ENCODE measurements around the gene ADAP1. TPM values are rescaled to one million over a fixed set of nuclear protein-coding genes. Genes with fewer than 3 reads are reported as not detected.

Gene ADAP1
- total and polyA plus RNA-seq, 2 of the 8 experiments (the other 6 are each of a cell fraction or from before 2014, with no cell fraction given) = 5.8 to 6.1 TPM

DNA sequence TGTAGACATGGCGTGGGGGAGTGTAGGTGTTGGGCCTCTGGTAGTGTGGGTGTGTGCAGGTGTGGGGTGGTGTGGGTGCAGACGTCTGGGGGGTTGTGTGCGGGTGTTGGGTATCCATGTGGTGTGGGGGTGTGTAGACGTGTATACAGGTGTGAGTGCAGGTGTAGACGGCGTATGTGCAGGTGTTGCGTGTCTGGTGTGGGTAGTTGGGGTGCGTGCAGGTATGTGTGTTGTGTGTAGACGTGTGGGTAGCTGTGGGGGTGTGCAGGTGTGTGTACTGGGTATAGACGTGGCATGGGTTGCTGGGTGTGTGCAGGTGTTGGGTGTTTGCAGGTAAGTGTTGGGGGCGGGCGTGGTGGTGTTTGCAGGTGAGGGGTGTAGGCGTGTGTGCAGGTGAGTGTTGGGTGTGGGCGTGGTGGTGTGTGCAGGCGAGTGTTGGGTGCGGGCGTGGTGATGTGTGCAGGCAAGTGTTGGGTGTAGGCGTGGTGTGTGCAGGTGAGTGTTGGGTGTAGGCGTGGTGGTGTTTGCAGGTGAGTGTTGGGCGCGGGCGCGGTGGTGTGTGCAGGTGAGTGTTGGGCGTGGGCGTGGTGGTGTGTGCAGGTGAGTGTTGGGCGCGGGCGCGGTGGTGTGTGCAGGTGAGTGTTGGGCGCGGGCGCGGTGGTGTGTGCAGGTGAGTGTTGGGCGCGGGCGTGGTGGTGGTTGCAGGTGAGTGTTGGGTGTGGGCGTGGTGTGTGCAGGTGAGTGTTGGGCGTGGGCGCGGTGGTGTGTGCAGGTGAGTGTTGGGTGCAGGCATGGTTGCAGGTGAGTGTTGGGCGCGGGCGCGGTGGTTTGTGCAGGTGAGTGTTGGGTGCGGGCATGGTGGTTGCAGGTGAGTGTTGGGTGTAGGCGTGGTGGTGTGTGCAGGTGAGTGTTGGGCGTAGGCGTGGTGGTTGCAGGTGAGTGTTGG is 61.6 kb downstream of the ADAP1 start:
- H2BK15ac ChIP-seq (ENCODE audit: low read length) = no peak overlapping the region
- peaks cover 19 to 33% of the 10 kb centered on the region in 2 experiments for H4K20me1 ChIP-seq (replicated peaks in 1 of 2; ENCODE audit: control insufficient read depth in 1 of 2, insufficient read depth in 2 of 2, low read length in 2 of 2)
- no peak overlapping the region for H3K14ac ChIP-seq (ENCODE audit: insufficient read length)
- no peak overlapping the region for H2BK120ac ChIP-seq (replicated peaks; ENCODE audit: low read depth, low read length)
- no peak overlapping the region for H3K23ac ChIP-seq (ENCODE audit: insufficient read length)
- CTCF ChIA-PET (ENCODE audit: partially characterized antibody) = interaction anchor here (0.8 to 1.4 kb wide), 3 partner anchors 7 to 102 kb away, joined by 3 to 4 read pairs (median 4); no protein-coding TSS in a partner anchor
- peak overlapping the region; percentile 35; the same call in 1 of the 2 replicates for H2BK5ac ChIP-seq (ENCODE audit: low read depth, low read length)
- POLR2A ChIA-PET (ENCODE audit: partially characterized antibody) = interaction anchor here (1.0 to 1.5 kb wide), 3 partner anchors 9 to 10 kb away, joined by 3 to 5 read pairs (median 4); no protein-coding TSS in a partner anchor
- peaks cover 22% of the 10 kb centered on the region for H3K79me1 ChIP-seq (ENCODE audit: low read depth, low read length)
- H3K27ac ChIP-seq (ENCODE audit: low read depth, low read length) = no peak overlapping the region
- H3K4me3 ChIP-seq (ENCODE audit: extremely low read depth in 1 of 4, insufficient read depth in 2 of 4, low read depth in 3 of 4, low read length in 4 of 4) = no peak overlapping the region
- H3K23me2 ChIP-seq (ENCODE audit: low read depth, low read length) = peaks cover 2% of the 10 kb centered on the region; the same call in 1 of the 2 replicates
- H2BK20ac ChIP-seq (ENCODE audit: low read length) = no peak overlapping the region
- no peaks in the 10 kb centered on the region for H3K27me3 ChIP-seq (replicated peaks in 1 of 4; ENCODE audit: control insufficient read depth in 3 of 4, extremely low read depth in 1 of 4, insufficient read depth in 3 of 4, low read length in 3 of 4)
- FAIRE-seq (no peak), DNase-seq (ENCODE audit: low read depth in 1 of 2, low spot score in 2 of 2) (no peak)
- H2BK12ac ChIP-seq (ENCODE audit: low read depth, low read length) = no peak overlapping the region
- H3K36me3 ChIP-seq (ENCODE audit: control insufficient read depth in 2 of 4, insufficient read depth in 4 of 4, low read length in 3 of 4) = peaks cover 24 to 69% (median 52%) of the 10 kb centered on the region in 4 experiments
- no peak overlapping the region for H3K4me2 ChIP-seq (ENCODE audit: insufficient read depth in 1 of 2, low read depth in 2 of 2, low read length in 2 of 2)
- H3K79me2 ChIP-seq (ENCODE audit: control insufficient read depth in 1 of 2, insufficient read depth in 2 of 2, low read length in 2 of 2) = peaks cover 0 to 18% of the 10 kb centered on the region in 2 experiments; a peak in 2 of 4 replicates
- H3K4me1 ChIP-seq (replicated peaks in 1 of 4; ENCODE audit: control insufficient read depth in 3 of 4, insufficient read depth in 4 of 4, low read length in 3 of 4) = peaks cover 0 to 12% (median 1%) of the 10 kb centered on the region in 4 experiments; a peak in 2 of 7 replicates
- H3K9ac ChIP-seq (replicated peaks in 1 of 4; ENCODE audit: extremely low read depth in 1 of 4, low read depth in 3 of 4, low read length in 3 of 4) = no peak overlapping the region
- H4K91ac ChIP-seq (replicated peaks; ENCODE audit: insufficient read length, low read length) = no peak overlapping the region
- no peak overlapping the region for H3K18ac ChIP-seq (ENCODE audit: extremely low read depth, low read length)
- no peak overlapping the region for H2AFZ ChIP-seq (ENCODE audit: low read length)
- TF ChIP-seq, protein P1, sequence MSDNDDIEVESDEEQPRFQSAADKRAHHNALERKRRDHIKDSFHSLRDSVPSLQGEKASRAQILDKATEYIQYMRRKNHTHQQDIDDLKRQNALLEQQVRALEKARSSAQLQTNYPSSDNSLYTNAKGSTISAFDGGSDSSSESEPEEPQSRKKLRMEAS (IDR thresholded peaks at IDR 0.05) = no peak
- TF ChIP-seq CEBPB (IDR thresholded peaks at IDR 0.05; ENCODE audit: low read depth, low read length) = no peak
- TF ChIP-seq, protein P2, sequence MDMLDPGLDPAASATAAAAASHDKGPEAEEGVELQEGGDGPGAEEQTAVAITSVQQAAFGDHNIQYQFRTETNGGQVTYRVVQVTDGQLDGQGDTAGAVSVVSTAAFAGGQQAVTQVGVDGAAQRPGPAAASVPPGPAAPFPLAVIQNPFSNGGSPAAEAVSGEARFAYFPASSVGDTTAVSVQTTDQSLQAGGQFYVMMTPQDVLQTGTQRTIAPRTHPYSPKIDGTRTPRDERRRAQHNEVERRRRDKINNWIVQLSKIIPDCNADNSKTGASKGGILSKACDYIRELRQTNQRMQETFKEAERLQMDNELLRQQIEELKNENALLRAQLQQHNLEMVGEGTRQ (IDR thresholded peaks at IDR 0.05; ENCODE audit: low read length) = no peak
- no peak overlapping the region for H3K56ac ChIP-seq (replicated peaks; ENCODE audit: insufficient read length, low read depth, low read length)
- no peak overlapping the region for H4K5ac ChIP-seq (ENCODE audit: insufficient read length, low read depth, low read length)
- no peaks in the 10 kb centered on the region for H3K9me3 ChIP-seq (ENCODE audit: insufficient read depth in 2 of 2, low read depth in 1 of 2, low read length in 1 of 2)
- H3K4ac ChIP-seq (replicated peaks; ENCODE audit: insufficient read length, low read depth, low read length) = no peak overlapping the region
- H2AK5ac ChIP-seq (ENCODE audit: low read depth, low read length) = no peak overlapping the region
- H4K8ac ChIP-seq (ENCODE audit: extremely low read depth, insufficient read depth, low read length) = no peak overlapping the region
- WGBS, 2 experiments (ENCODE audit: extremely low coverage in 1 of 2, insufficient coverage in 1 of 2, insufficient read length in 1 of 2, insufficient replicate concordance in 2 of 2, low coverage in 1 of 2, low lambda C conversion rate in 2 of 2, missing lambda C conversion rate in 1 of 2) = 92 to 100% methylated on average over 1 to 33 of the region's 48 CpGs
